Measurements from ENCODE around the gene FCHSD2.

Gene FCHSD2

DNA sequence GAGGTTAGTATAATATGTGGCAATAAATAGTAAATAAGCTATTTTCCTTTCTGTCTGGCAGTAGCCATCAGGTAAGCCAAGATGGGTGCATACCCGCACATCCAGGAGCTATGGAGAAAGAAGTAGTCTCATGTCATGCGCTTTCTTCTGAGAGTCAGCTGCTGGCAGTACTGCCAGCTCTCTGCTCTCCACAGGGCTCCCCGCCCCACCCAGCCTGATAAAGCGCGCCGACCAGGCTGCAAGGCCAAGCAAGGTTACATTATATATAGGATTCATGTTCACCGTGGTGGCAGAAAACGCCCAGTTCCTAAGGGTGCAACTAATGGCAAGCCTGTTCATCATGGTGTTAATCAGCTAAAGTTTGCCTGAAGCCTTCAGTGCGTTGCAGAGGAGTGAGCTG is 201.7 kb downstream of the FCHSD2 start:
- ATAC-seq (ENCODE audit: insufficient read depth, low read depth), result no peak
- no peak overlapping the region for H3K27ac ChIP-seq (ENCODE audit: low read length)
- H3K36me3 ChIP-seq (ENCODE audit: insufficient read depth, low read length), result peaks cover 3% of the 10 kb centered on the region; the same call in 1 of the 2 replicates
- H3K27me3 ChIP-seq (ENCODE audit: insufficient read depth, low read length, poor library complexity), result no peaks in the 10 kb centered on the region
- H3K4me2 ChIP-seq (ENCODE audit: insufficient read depth, low read length), result no peak overlapping the region
- TF ChIP-seq CTCF (IDR thresholded peaks at IDR 0.05; ENCODE audit: borderline replicate concordance, extremely low read depth, low read length, poor library complexity, severe bottlenecking) (no peak), EZH2 (IDR thresholded peaks at IDR 0.05; ENCODE audit: borderline replicate concordance, low read depth, low read length, severe bottlenecking) (no peak)
- H2AFZ ChIP-seq (ENCODE audit: low read depth, low read length), result no peak overlapping the region
- DNase-seq, result no peak
- H3K4me3 ChIP-seq (ENCODE audit: low read depth in 1 of 2, low read length in 2 of 2), result no peak overlapping the region
- H4K20me1 ChIP-seq (ENCODE audit: insufficient read depth, low read length), result no peaks in the 10 kb centered on the region; the same call in 1 of the 2 replicates
- H3K9me3 ChIP-seq (ENCODE audit: insufficient read depth, low read length, severe bottlenecking), result no peaks in the 10 kb centered on the region
- H3K4me1 ChIP-seq (ENCODE audit: insufficient read depth, low read length), result no peaks in the 10 kb centered on the region
- no peak overlapping the region for H3K9ac ChIP-seq (ENCODE audit: low read depth, low read length)
- no peaks in the 10 kb centered on the region for H3K79me2 ChIP-seq (ENCODE audit: insufficient read depth, low read length)

GRCh38 chr11:72939031-72939430 is 203.1 kb downstream of the FCHSD2 start:
- no peaks in the 10 kb centered on the region for H3K4me1 ChIP-seq (ENCODE audit: insufficient read depth, low read length)
- ATAC-seq (ENCODE audit: insufficient read depth, low read depth), result no peak
- no peak overlapping the region for H3K9ac ChIP-seq (ENCODE audit: low read depth, low read length)
- H4K20me1 ChIP-seq (ENCODE audit: insufficient read depth, low read length), result no peaks in the 10 kb centered on the region; the same call in 1 of the 2 replicates
- no peak overlapping the region for H3K4me2 ChIP-seq (ENCODE audit: insufficient read depth, low read length)
- no peak overlapping the region for H3K4me3 ChIP-seq (ENCODE audit: low read depth in 1 of 2, low read length in 2 of 2)
- TF ChIP-seq CTCF (IDR thresholded peaks at IDR 0.05; ENCODE audit: borderline replicate concordance, extremely low read depth, low read length, poor library complexity, severe bottlenecking) (no peak), EZH2 (IDR thresholded peaks at IDR 0.05; ENCODE audit: borderline replicate concordance, low read depth, low read length, severe bottlenecking) (no peak)
- no peaks in the 10 kb centered on the region for H3K27me3 ChIP-seq (ENCODE audit: insufficient read depth, low read length, poor library complexity)
- DNase-seq, result no peak
- no peak overlapping the region for H3K27ac ChIP-seq (ENCODE audit: low read length)
- no peaks in the 10 kb centered on the region for H3K79me2 ChIP-seq (ENCODE audit: insufficient read depth, low read length)
- peaks cover 3% of the 10 kb centered on the region; the same call in 1 of the 2 replicates for H3K36me3 ChIP-seq (ENCODE audit: insufficient read depth, low read length)
- no peak overlapping the region for H2AFZ ChIP-seq (ENCODE audit: low read depth, low read length)
- no peaks in the 10 kb centered on the region for H3K9me3 ChIP-seq (ENCODE audit: insufficient read depth, low read length, severe bottlenecking)

- TF ChIP-seq CTCF (IDR thresholded peaks at IDR 0.05; ENCODE audit: borderline replicate concordance, extremely low read depth, low read length, poor library complexity, severe bottlenecking) (no peak), EZH2 (IDR thresholded peaks at IDR 0.05; ENCODE audit: borderline replicate concordance, low read depth, low read length, severe bottlenecking) (no peak)
- H3K9me3 ChIP-seq (ENCODE audit: insufficient read depth, low read length, severe bottlenecking), result no peaks in the 10 kb centered on the region
- H3K4me1 ChIP-seq (ENCODE audit: insufficient read depth, low read length), result no peaks in the 10 kb centered on the region
- H3K36me3 ChIP-seq (ENCODE audit: insufficient read depth, low read length), result peaks cover 3% of the 10 kb centered on the region; the same call in 1 of the 2 replicates
- no peaks in the 10 kb centered on the region for H3K27me3 ChIP-seq (ENCODE audit: insufficient read depth, low read length, poor library complexity)
- no peak overlapping the region for H3K4me3 ChIP-seq (ENCODE audit: low read depth in 1 of 2, low read length in 2 of 2)
- no peaks in the 10 kb centered on the region; the same call in 1 of the 2 replicates for H4K20me1 ChIP-seq (ENCODE audit: insufficient read depth, low read length)
- H3K4me2 ChIP-seq (ENCODE audit: insufficient read depth, low read length), result no peak overlapping the region
- ATAC-seq (ENCODE audit: insufficient read depth, low read depth) (no peak), DNase-seq (no peak)
- no peak overlapping the region for H3K27ac ChIP-seq (ENCODE audit: low read length)
- H3K9ac ChIP-seq (ENCODE audit: low read depth, low read length), result no peak overlapping the region
- no peak overlapping the region for H2AFZ ChIP-seq (ENCODE audit: low read depth, low read length)
- H3K79me2 ChIP-seq (ENCODE audit: insufficient read depth, low read length), result no peaks in the 10 kb centered on the region
Measured at GRCh38 chr11:72937439-72937838, 204.7 kb downstream of the FCHSD2 start.

DNA sequence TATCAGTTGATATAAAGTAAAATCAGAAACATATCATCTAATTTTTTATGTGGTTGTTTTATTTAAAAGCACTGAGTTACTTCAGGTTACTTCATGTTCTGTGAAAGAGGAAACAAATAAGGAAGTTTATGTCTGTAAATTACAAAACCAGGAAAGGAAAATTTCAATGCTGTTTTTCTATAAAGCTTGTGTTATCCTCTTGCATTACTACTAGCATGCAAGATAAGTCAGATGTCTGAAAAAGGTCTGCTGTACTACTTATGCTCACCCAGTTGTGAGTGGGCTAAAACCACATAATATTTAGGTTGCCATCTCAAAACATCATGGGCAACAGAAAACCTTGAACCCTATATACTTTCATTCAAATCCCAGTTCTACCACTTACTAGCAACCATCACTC is 206.4 kb downstream of the FCHSD2 start:
- H3K79me2 ChIP-seq (ENCODE audit: insufficient read depth, low read length), result no peaks in the 10 kb centered on the region
- peaks cover 3% of the 10 kb centered on the region; the same call in 1 of the 2 replicates for H3K36me3 ChIP-seq (ENCODE audit: insufficient read depth, low read length)
- DNase-seq (no peak), ATAC-seq (ENCODE audit: insufficient read depth, low read depth) (no peak)
- no peak overlapping the region for H3K4me3 ChIP-seq (ENCODE audit: low read depth in 1 of 2, low read length in 2 of 2)
- no peak overlapping the region for H3K27ac ChIP-seq (ENCODE audit: low read length)
- H3K9ac ChIP-seq (ENCODE audit: low read depth, low read length), result no peak overlapping the region
- H3K9me3 ChIP-seq (ENCODE audit: insufficient read depth, low read length, severe bottlenecking), result no peaks in the 10 kb centered on the region
- TF ChIP-seq CTCF (IDR thresholded peaks at IDR 0.05; ENCODE audit: borderline replicate concordance, extremely low read depth, low read length, poor library complexity, severe bottlenecking) (no peak), EZH2 (IDR thresholded peaks at IDR 0.05; ENCODE audit: borderline replicate concordance, low read depth, low read length, severe bottlenecking) (no peak)
- no peak overlapping the region for H3K4me2 ChIP-seq (ENCODE audit: insufficient read depth, low read length)
- no peaks in the 10 kb centered on the region for H3K27me3 ChIP-seq (ENCODE audit: insufficient read depth, low read length, poor library complexity)
- no peaks in the 10 kb centered on the region for H3K4me1 ChIP-seq (ENCODE audit: insufficient read depth, low read length)
- no peaks in the 10 kb centered on the region for H4K20me1 ChIP-seq (ENCODE audit: insufficient read depth, low read length)
- H2AFZ ChIP-seq (ENCODE audit: low read depth, low read length), result no peak overlapping the region

All from DND-41 (cell line).